WERI-Rb-1 (cell line): ENCODE results near the gene GOLGA6L1.
A peak's percentile ranks its signal among the peaks of the same experiment; 100 is the strongest.
"Not testable (repeated sequence)": the region's sequence is repeated elsewhere in the genome, so short reads cannot be mapped to it uniquely, and the experiment has no call there.

ENCODE experiments used
- DNase-seq: peaks from one replicate; pipeline ENCODE4 v3.0.0-alpha.2; 2020
- H3K27ac ChIP-seq: fragments of 250-450 bp; sonication (Bioruptor Pico); 2 replicates; pipeline ENCODE4 v1.5.1; 2020; ENCODE audit warnings: mild to moderate bottlenecking, moderate library complexity
- H3K27me3 ChIP-seq: fragments of 250-450 bp; sonication (Bioruptor Pico); 2 replicates; pipeline ENCODE4 v1.5.1; 2021; ENCODE audit warnings: mild to moderate bottlenecking, low read depth, moderate library complexity; ENCODE audit not compliant: insufficient read depth, severe bottlenecking
- H3K36me3 ChIP-seq: fragments of 250-450 bp; sonication (Bioruptor Pico); 2 replicates; pipeline ENCODE4 v1.5.1; 2020; ENCODE audit warnings: mild to moderate bottlenecking, moderate library complexity
- H3K4me3 ChIP-seq: 2 replicates; pipeline ENCODE4 v1.5.1; 2011; ENCODE audit warnings: low read depth, mild to moderate bottlenecking, control low read depth, low read length
- H3K9me3 ChIP-seq: fragments of 250-450 bp; sonication (Bioruptor Pico); 2 replicates; pipeline ENCODE4 v1.5.1; 2021; ENCODE audit warnings: mild to moderate bottlenecking, moderate library complexity; ENCODE audit not compliant: severe bottlenecking
- CTCF ChIP-seq: IDR thresholded peaks from 2 replicates; pipeline ENCODE4 v1.5.1; 2011; ENCODE audit warnings: low read depth, mild to moderate bottlenecking, control low read depth, inconsistent platforms, low read length

The GOLGA6L1 gene, protein sequence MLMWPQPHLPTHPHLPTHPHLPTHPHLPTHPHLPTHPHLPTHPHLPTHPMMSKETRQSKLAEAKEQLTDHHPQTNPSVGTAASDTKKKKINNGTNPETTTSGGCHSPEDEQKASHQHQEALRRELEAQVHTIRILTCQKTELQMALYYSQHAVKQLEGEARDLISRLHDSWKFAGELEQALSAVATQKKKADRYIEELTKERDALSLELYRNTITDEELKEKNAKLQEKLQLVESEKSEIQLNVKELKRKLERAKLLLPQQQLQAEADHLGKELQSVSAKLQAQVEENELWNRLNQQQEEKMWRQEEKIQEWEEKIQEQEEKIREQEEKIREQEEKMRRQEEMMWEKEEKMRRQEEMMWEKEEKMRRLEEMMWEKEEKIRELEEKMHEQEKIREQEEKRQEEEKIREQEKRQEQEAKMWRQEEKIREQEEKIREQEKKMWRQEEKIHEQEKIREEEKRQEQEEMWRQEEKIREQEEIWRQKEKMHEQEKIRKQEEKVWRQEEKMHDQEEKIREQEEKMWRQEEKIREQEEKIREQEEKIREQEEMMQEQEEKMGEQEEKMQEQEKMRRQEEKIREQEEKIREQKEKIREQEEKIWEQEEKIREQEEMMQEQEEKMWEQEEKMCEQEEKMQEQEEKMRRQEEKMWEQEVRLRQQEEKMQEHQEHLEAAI

GRCh38 chr15:23136722-23137121, at the start of gene GOLGA6L1:
Gene GOLGA6L1, minus strand, starts transcription at chr15:23136822. Its CDS starts 91 bp downstream, at chr15:23136731.
- H3K9me3 ChIP-seq, H3K27me3 ChIP-seq: not testable (repeated sequence)

GRCh38 chr15:23181201-23181600, 44.6 kb upstream of the GOLGA6L1 start:
- DNase-seq, H3K36me3 ChIP-seq, H3K4me3 ChIP-seq, H3K9me3 ChIP-seq, H3K27me3 ChIP-seq, H3K27ac ChIP-seq: not testable (repeated sequence)

More at GRCh38 chr15:23136722-23137121, at the start of gene GOLGA6L1:
- not testable (repeated sequence) for H3K36me3 ChIP-seq, DNase-seq, H3K27ac ChIP-seq, H3K4me3 ChIP-seq

DNA sequence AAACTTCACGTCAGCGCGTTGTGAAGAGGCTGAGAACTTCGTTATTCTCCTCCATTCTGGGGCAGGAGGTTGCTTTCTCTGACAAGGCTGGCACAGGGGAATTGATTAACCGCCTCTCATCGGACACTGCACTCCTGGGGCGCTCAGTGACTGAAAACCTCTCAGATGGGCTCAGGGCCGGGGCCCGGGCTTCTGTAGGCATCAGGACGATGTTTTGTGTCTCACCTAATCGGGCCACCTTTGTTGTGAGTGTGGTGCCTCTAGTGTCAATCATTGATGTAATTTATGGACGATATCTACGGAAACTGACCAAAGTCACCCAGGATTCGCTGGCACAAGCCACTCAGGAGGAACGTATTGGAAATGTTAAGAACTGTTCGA, 43.9 kb upstream of the GOLGA6L1 start:
- not testable (repeated sequence) for H3K27ac ChIP-seq, DNase-seq, H3K36me3 ChIP-seq, H3K27me3 ChIP-seq, H3K9me3 ChIP-seq, H3K4me3 ChIP-seq

GRCh38 chr15:23179768-23180546, 43.3 kb upstream of the GOLGA6L1 start:
- DNase-seq: peak; percentile 14
- not testable (repeated sequence) for H3K4me3 ChIP-seq

GRCh38 chr15:23176683-23177082, 40.1 kb upstream of the GOLGA6L1 start:
- not testable (repeated sequence) for DNase-seq, H3K4me3 ChIP-seq, H3K36me3 ChIP-seq, H3K27ac ChIP-seq, H3K9me3 ChIP-seq, H3K27me3 ChIP-seq

More at GRCh38 chr15:23179768-23180546, 43.3 kb upstream of the GOLGA6L1 start:
- not testable (repeated sequence) for H3K9me3 ChIP-seq, H3K27me3 ChIP-seq, H3K36me3 ChIP-seq, H3K27ac ChIP-seq

GRCh38 chr15:23175606-23176005, 39.0 kb upstream of the GOLGA6L1 start:
- DNase-seq, H3K9me3 ChIP-seq: not testable (repeated sequence)

DNA sequence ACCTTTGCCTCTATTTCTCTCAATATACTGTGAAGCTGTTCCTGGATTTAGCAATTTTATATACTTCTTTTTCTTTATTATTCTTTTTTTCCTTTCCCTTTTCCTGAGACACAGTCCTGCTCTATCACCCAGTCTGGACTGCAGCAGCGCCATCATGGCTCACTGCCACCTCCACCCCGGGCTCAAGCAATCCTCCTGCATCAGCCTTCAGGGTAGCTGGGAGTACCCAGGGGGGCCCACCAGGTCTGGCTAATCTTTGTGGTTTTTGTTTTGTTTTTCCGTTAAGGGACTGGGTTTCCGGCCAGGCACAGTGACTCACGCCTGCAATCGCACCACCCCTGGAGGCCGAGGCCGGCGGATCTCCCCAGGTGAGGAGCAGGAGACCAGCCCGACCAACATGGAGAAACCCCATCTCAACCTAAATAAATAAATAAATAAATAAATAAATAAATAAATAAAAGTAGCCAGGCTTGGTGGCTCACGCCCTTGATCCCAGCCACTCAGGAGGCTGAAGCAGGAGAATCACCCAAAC, 38.1 kb upstream of the GOLGA6L1 start:
- H3K27ac ChIP-seq, DNase-seq: not testable (repeated sequence)

More at GRCh38 chr15:23175606-23176005, 39.0 kb upstream of the GOLGA6L1 start:
- not testable (repeated sequence) for H3K27me3 ChIP-seq, H3K27ac ChIP-seq, H3K4me3 ChIP-seq, H3K36me3 ChIP-seq

GRCh38 chr15:23132787-23133186, 3.8 kb downstream of the GOLGA6L1 start:
- not testable (repeated sequence) for DNase-seq, H3K27ac ChIP-seq, H3K27me3 ChIP-seq, H3K4me3 ChIP-seq, H3K36me3 ChIP-seq, H3K9me3 ChIP-seq

More for the DNA sequence above, 38.1 kb upstream of the GOLGA6L1 start:
- H3K4me3 ChIP-seq, H3K36me3 ChIP-seq, H3K9me3 ChIP-seq, H3K27me3 ChIP-seq: not testable (repeated sequence)

GRCh38 chr15:23118208-23118607, 18.4 kb downstream of the GOLGA6L1 start:
- no peaks in the 10 kb centered on the region for H3K36me3 ChIP-seq
- no peak for DNase-seq
- TF ChIP-seq CTCF: no peak
- H3K27ac ChIP-seq: no peak overlapping the region
- H3K9me3 ChIP-seq: no peaks in the 10 kb centered on the region
- H3K27me3 ChIP-seq: peaks cover 3% of the 10 kb centered on the region
- no peak overlapping the region for H3K4me3 ChIP-seq
